RPMI8226 (cell line): ENCODE measurements around the gene RNF144A.
A peak's percentile ranks its signal among the peaks of the same experiment; 100 is the strongest.

ENCODE experiments used
- DNase-seq: peaks from one replicate; pipeline ENCODE4 v3.0.0-alpha.2; 2015

RNF144A gene

GRCh38 chr2:7025082-7025481, 107.9 kb downstream of the RNF144A start:
- no peak for DNase-seq

- DNase-seq = no peak
Observed at GRCh38 chr2:7026742-7027141, 109.5 kb downstream of the RNF144A start.

GRCh38 chr2:7027411-7027810, 110.2 kb downstream of the RNF144A start:
- DNase-seq = no peak

GRCh38 chr2:7027956-7028655, 110.9 kb downstream of the RNF144A start:
- no peak for DNase-seq

- DNase-seq = no peak
Observed at GRCh38 chr2:7028846-7029245, 111.6 kb downstream of the RNF144A start.

- no peak for DNase-seq
Observed at GRCh38 chr2:7029291-7030059, 112.3 kb downstream of the RNF144A start.

- no peak for DNase-seq
Observed at GRCh38 chr2:7030810-7031209, 113.6 kb downstream of the RNF144A start.

GRCh38 chr2:7031547-7032245, 114.5 kb downstream of the RNF144A start:
- DNase-seq = peak; percentile 98

- no peak for DNase-seq
Observed at GRCh38 chr2:7032371-7032770, 115.2 kb downstream of the RNF144A start.

GRCh38 chr2:7033136-7033960, 116.1 kb downstream of the RNF144A start:
- no peak for DNase-seq

- DNase-seq = peak; percentile 70
Observed at GRCh38 chr2:7034303-7034702, 117.1 kb downstream of the RNF144A start.

GRCh38 chr2:7035884-7036283, 118.7 kb downstream of the RNF144A start:
- DNase-seq = no peak

- DNase-seq = peak; percentile 77
Observed at GRCh38 chr2:7037340-7038333, 120.4 kb downstream of the RNF144A start.

- no peak for DNase-seq
Observed at GRCh38 chr2:7040547-7040946, 123.3 kb downstream of the RNF144A start.

GRCh38 chr2:7041421-7041820, 124.2 kb downstream of the RNF144A start:
- DNase-seq = no peak

GRCh38 chr2:7043690-7044089, 126.5 kb downstream of the RNF144A start:
- no peak for DNase-seq

- DNase-seq = peak; percentile 57
Observed at GRCh38 chr2:7044253-7045250, 127.3 kb downstream of the RNF144A start.

GRCh38 chr2:7045601-7046590, 128.7 kb downstream of the RNF144A start:
- DNase-seq = no peak

GRCh38 chr2:7047661-7048060, 130.4 kb downstream of the RNF144A start:
- DNase-seq = no peak
